ENCODE measurements around the gene FERMT2.

FERMT2 gene

GRCh38 chr14:52856139-52856538, 94.7 kb downstream of the FERMT2 start:
- TF ChIP-seq CTCF (IDR thresholded peaks at IDR 0.05; ENCODE audit: poor library complexity, severe bottlenecking): no peak
- DNase-seq (ENCODE audit: low spot score): no peak
- H3K4me1 ChIP-seq (ENCODE audit: insufficient read depth, poor library complexity, severe bottlenecking): no peaks in the 10 kb centered on the region
- peaks cover 50% of the 10 kb centered on the region for H3K36me3 ChIP-seq (ENCODE audit: low read depth)
- no peak overlapping the region for H3K4me3 ChIP-seq (ENCODE audit: severe bottlenecking)
- H3K27me3 ChIP-seq (ENCODE audit: insufficient read depth, poor library complexity, severe bottlenecking): no peaks in the 10 kb centered on the region
- no peak overlapping the region for H3K27ac ChIP-seq (ENCODE audit: poor library complexity, severe bottlenecking)
- no peak for ATAC-seq (ENCODE audit: low read depth)
- H3K9me3 ChIP-seq (ENCODE audit: severe bottlenecking): no peaks in the 10 kb centered on the region

- Histone ChIP-seq H3K27ac (ENCODE audit: poor library complexity, severe bottlenecking) (no peak overlapping the region), H3K4me3 (ENCODE audit: severe bottlenecking) (no peak overlapping the region), H3K9me3 (ENCODE audit: severe bottlenecking) (no peaks in the 10 kb centered on the region), H3K27me3 (ENCODE audit: insufficient read depth, poor library complexity, severe bottlenecking) (no peaks in the 10 kb centered on the region), H3K36me3 (ENCODE audit: low read depth) (peaks cover 24% of the 10 kb centered on the region), H3K4me1 (ENCODE audit: insufficient read depth, poor library complexity, severe bottlenecking) (no peaks in the 10 kb centered on the region)
- TF ChIP-seq CTCF (IDR thresholded peaks at IDR 0.05; ENCODE audit: poor library complexity, severe bottlenecking): no peak
- ATAC-seq (ENCODE audit: low read depth) (no peak), DNase-seq (ENCODE audit: low spot score) (no peak)
Observed at GRCh38 chr14:52853522-52853854, 97.4 kb downstream of the FERMT2 start.

GRCh38 chr14:52852810-52853521, 97.9 kb downstream of the FERMT2 start:
- no peaks in the 10 kb centered on the region for H3K4me1 ChIP-seq (ENCODE audit: insufficient read depth, poor library complexity, severe bottlenecking)
- no peaks in the 10 kb centered on the region for H3K9me3 ChIP-seq (ENCODE audit: severe bottlenecking)
- DNase-seq (ENCODE audit: low spot score) (no peak), ATAC-seq (ENCODE audit: low read depth) (no peak)
- peaks cover 19% of the 10 kb centered on the region for H3K36me3 ChIP-seq (ENCODE audit: low read depth)
- H3K4me3 ChIP-seq (ENCODE audit: severe bottlenecking): no peak overlapping the region
- H3K27ac ChIP-seq (ENCODE audit: poor library complexity, severe bottlenecking): no peak overlapping the region
- TF ChIP-seq CTCF (IDR thresholded peaks at IDR 0.05; ENCODE audit: poor library complexity, severe bottlenecking): no peak
- H3K27me3 ChIP-seq (ENCODE audit: insufficient read depth, poor library complexity, severe bottlenecking): no peaks in the 10 kb centered on the region

- no peaks in the 10 kb centered on the region for H3K9me3 ChIP-seq (ENCODE audit: severe bottlenecking)
- TF ChIP-seq CTCF (IDR thresholded peaks at IDR 0.05; ENCODE audit: poor library complexity, severe bottlenecking): no peak
- no peak overlapping the region for H3K4me3 ChIP-seq (ENCODE audit: severe bottlenecking)
- DNase-seq (ENCODE audit: low spot score) (no peak), ATAC-seq (ENCODE audit: low read depth) (no peak)
- H3K36me3 ChIP-seq (ENCODE audit: low read depth): no peaks in the 10 kb centered on the region
- H3K4me1 ChIP-seq (ENCODE audit: insufficient read depth, poor library complexity, severe bottlenecking): no peaks in the 10 kb centered on the region
- H3K27me3 ChIP-seq (ENCODE audit: insufficient read depth, poor library complexity, severe bottlenecking): no peaks in the 10 kb centered on the region
- no peak overlapping the region for H3K27ac ChIP-seq (ENCODE audit: poor library complexity, severe bottlenecking)
Observed at GRCh38 chr14:52850451-52850909, 100.4 kb downstream of the FERMT2 start.

- Histone ChIP-seq H3K9me3 (ENCODE audit: severe bottlenecking) (no peaks in the 10 kb centered on the region), H3K27me3 (ENCODE audit: insufficient read depth, poor library complexity, severe bottlenecking) (no peaks in the 10 kb centered on the region), H3K4me3 (ENCODE audit: severe bottlenecking) (no peak overlapping the region), H3K36me3 (ENCODE audit: low read depth) (no peaks in the 10 kb centered on the region), H3K27ac (ENCODE audit: poor library complexity, severe bottlenecking) (no peak overlapping the region), H3K4me1 (ENCODE audit: insufficient read depth, poor library complexity, severe bottlenecking) (peaks cover 7% of the 10 kb centered on the region)
- DNase-seq (ENCODE audit: low spot score) (no peak), ATAC-seq (ENCODE audit: low read depth) (no peak)
- no peak for TF ChIP-seq CTCF (IDR thresholded peaks at IDR 0.05; ENCODE audit: poor library complexity, severe bottlenecking)
Observed at GRCh38 chr14:52848626-52849025, 102.2 kb downstream of the FERMT2 start.

Measured in RWPE2 (cell line).